ENCODE results near the gene CIRBP. TPM values are rescaled to one million over a fixed set of nuclear protein-coding genes. Genes with fewer than 3 reads are reported as not detected.

Gene CIRBP
- total RNA-seq, 2 donors from 2014 or later: 492 to 644 TPM

DNA sequence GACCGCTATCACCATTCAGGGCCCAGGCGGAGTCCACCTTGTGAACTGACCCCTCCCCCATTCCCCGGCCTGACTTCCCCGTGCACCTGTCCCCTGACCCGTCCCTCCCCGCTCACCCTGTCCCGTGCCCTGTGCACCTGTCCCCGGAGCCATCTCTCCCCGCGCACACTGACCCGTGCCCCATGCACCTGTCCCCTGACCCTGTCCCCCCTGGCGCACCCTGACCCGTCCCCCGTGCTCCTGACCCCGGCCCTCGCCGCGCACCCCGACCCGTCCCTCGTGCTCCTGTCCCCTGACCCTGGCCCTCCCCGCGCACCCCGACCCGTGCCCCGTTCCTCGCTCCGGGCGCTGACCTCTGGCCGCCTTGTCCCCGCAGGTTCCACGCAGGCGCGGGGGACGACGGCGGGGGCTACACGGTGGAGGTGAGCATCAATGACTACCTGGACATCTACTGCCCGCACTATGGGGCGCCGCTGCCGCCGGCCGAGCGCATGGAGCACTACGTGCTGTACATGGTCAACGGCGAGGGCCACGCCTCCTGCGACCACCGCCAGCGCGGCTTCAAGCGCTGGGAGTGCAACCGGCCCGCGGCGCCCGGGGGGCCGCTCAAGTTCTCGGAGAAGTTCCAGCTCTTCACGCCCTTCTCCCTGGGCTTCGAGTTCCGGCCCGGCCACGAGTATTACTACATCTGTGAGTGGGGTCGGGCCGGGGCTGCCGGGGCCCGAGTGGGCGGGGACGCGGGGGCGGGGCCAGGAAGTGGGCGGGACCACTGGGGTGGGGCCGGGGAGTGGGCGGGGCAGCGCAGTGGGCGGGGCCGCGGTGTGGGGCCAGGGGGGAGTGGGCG, 26.3 kb downstream of the CIRBP start:
- peaks cover 17% of the 10 kb centered on the region for H3K27me3 ChIP-seq (replicated peaks; ENCODE audit: insufficient read depth)

DNA sequence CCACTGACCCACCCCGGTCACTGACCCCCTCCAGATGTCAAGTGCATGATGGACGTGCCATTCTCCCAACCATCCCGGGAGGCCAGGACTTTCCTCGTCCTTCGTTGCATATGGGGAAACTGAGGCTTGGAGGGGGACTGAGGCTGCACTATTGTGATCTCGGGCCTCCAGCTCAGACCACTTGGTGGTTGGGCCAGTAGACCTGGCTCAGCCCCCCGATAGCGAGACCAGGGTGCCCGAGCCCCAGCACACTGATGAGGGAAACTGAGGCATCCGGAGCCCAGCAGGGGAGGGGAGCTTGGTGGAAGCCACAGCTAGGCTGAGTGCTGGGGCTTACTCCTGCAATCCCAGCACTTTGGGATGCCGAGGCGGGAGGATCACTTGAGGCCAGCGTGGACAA, 26.9 kb downstream of the CIRBP start:
- H3K9me3 ChIP-seq: no peaks in the 10 kb centered on the region
- H3K4me1 ChIP-seq (ENCODE audit: control insufficient read depth in 1 of 2, low read depth in 2 of 2): peaks cover 4 to 6% of the 10 kb centered on the region in 2 donors
- H3K36me3 ChIP-seq: no peaks in the 10 kb centered on the region
- DNase-seq (ENCODE audit: low spot score) (no peak), ATAC-seq (ENCODE audit: insufficient number of reproducible peaks, low FRiP score, low read depth) (no peak)
- TF ChIP-seq, protein P1, sequence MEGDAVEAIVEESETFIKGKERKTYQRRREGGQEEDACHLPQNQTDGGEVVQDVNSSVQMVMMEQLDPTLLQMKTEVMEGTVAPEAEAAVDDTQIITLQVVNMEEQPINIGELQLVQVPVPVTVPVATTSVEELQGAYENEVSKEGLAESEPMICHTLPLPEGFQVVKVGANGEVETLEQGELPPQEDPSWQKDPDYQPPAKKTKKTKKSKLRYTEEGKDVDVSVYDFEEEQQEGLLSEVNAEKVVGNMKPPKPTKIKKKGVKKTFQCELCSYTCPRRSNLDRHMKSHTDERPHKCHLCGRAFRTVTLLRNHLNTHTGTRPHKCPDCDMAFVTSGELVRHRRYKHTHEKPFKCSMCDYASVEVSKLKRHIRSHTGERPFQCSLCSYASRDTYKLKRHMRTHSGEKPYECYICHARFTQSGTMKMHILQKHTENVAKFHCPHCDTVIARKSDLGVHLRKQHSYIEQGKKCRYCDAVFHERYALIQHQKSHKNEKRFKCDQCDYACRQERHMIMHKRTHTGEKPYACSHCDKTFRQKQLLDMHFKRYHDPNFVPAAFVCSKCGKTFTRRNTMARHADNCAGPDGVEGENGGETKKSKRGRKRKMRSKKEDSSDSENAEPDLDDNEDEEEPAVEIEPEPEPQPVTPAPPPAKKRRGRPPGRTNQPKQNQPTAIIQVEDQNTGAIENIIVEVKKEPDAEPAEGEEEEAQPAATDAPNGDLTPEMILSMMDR (IDR thresholded peaks at IDR 0.05): no peak
- H3K4me3 ChIP-seq: no peak overlapping the region
- peaks cover 17% of the 10 kb centered on the region for H3K27me3 ChIP-seq (replicated peaks; ENCODE audit: insufficient read depth)
- H3K27ac ChIP-seq: no peak overlapping the region

More for the DNA sequence above, 26.3 kb downstream of the CIRBP start:
- Histone ChIP-seq H3K9me3 (no peaks in the 10 kb centered on the region), H3K27ac (no peak overlapping the region), H3K4me1 (ENCODE audit: control insufficient read depth in 1 of 2, low read depth in 2 of 2) (peaks cover 4 to 6% of the 10 kb centered on the region in 2 donors), H3K4me3 (peak overlapping the region; percentile 35), H3K36me3 (no peaks in the 10 kb centered on the region)
- ATAC-seq (ENCODE audit: insufficient number of reproducible peaks, low FRiP score, low read depth) (no peak), DNase-seq (ENCODE audit: low spot score) (no peak)
- TF ChIP-seq, protein P1 (IDR thresholded peaks at IDR 0.05): no peak

DNA sequence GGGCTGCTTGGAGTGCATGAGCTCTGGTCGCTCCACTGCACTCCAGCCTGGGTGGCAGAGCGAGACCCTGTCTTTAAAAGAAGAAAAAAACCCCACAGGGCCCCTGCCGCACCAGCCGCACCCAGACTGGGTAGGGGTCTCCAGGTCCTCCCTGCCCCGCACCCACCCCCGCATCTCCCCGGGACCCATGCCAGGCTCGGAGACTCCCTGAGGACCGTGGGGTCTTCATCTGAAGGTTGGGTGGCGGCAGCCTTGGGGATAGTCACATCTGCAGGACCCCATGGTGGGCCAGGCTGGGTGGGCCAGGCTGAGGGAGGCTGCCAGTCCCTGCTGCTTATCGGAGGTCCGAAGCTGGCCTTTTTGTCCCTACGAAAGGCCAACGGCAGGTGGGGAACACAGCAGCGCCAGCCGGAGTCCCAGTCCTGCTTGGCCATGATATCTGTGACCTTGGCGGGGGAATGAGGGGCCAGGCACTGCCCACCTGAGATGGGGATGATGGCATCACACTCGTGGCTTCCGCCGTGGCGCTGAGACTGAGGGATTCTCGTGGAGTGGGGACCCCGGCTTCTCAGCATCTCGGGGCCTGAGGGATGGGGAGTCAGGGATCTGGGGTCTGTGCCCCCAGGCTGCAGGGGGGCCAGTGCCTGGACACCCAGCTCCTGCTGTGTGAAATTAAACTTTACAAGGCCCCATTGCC, 27.6 kb downstream of the CIRBP start:
- Histone ChIP-seq H3K4me1 (ENCODE audit: control insufficient read depth in 1 of 2, low read depth in 2 of 2) (peaks cover 4 to 6% of the 10 kb centered on the region in 2 donors), H3K9me3 (no peaks in the 10 kb centered on the region), H3K36me3 (no peaks in the 10 kb centered on the region), H3K27me3 (replicated peaks; ENCODE audit: insufficient read depth) (peaks cover 17% of the 10 kb centered on the region), H3K4me3 (no peak overlapping the region), H3K27ac (no peak overlapping the region)
- TF ChIP-seq, protein P1 (IDR thresholded peaks at IDR 0.05): no peak
- ATAC-seq (ENCODE audit: insufficient number of reproducible peaks, low FRiP score, low read depth): no peak
- no peak for DNase-seq (ENCODE audit: low spot score)

DNA sequence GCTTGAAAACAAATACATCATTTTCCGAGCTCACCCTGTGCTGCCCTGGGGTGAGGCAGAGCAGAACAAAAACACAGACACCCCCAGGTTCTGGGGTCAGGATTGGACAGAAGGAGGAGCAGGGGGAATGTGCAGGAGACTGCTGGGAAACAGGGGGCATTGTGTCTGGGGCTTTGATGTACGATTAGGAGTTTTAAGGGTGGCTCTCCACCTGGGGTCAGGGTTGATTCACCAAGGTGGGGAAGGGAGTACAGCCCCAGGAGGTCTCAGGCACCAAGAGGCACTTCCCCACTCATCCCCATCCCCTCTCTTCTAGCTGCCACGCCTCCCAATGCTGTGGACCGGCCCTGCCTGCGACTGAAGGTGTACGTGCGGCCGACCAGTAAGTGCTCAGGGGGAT, 29.1 kb downstream of the CIRBP start:
- TF ChIP-seq, protein P1 (IDR thresholded peaks at IDR 0.05): no peak
- no peak overlapping the region for H3K27ac ChIP-seq
- peaks cover 17% of the 10 kb centered on the region for H3K27me3 ChIP-seq (replicated peaks; ENCODE audit: insufficient read depth)
- H3K9me3 ChIP-seq: no peaks in the 10 kb centered on the region
- ATAC-seq (ENCODE audit: insufficient number of reproducible peaks, low FRiP score, low read depth) (no peak), DNase-seq (ENCODE audit: low spot score) (no peak)
- H3K4me1 ChIP-seq (ENCODE audit: control insufficient read depth in 1 of 2, low read depth in 2 of 2): peaks cover 4 to 6% of the 10 kb centered on the region in 2 donors
- H3K36me3 ChIP-seq: no peaks in the 10 kb centered on the region
- H3K4me3 ChIP-seq: no peak overlapping the region

DNA sequence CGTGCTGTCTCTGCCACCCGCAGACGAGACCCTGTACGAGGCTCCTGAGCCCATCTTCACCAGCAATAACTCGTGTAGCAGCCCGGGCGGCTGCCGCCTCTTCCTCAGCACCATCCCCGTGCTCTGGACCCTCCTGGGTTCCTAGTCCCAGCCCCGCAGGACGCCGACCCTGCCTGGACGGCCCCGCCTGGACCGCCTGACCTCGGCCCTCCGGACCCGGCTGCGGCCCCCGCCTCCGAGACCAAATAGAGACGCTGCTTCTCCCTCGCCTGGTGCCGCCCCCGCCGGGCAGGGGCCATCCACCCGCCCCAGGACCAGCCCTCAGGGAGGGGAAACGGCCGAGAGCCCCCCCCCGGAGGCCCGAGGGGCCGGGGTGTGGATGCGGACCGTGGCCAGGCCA, 30.7 kb downstream of the CIRBP start:
- H3K9me3 ChIP-seq: no peaks in the 10 kb centered on the region
- peaks cover 7% of the 10 kb centered on the region for H3K27me3 ChIP-seq (replicated peaks; ENCODE audit: insufficient read depth)
- no peaks in the 10 kb centered on the region for H3K36me3 ChIP-seq
- H3K4me1 ChIP-seq (ENCODE audit: control insufficient read depth in 1 of 2, low read depth in 2 of 2): peaks cover 4 to 6% of the 10 kb centered on the region in 2 donors
- H3K4me3 ChIP-seq: no peak overlapping the region
- ATAC-seq (ENCODE audit: insufficient number of reproducible peaks, low FRiP score, low read depth) (no peak), DNase-seq (ENCODE audit: low spot score) (no peak)
- H3K27ac ChIP-seq: no peak overlapping the region
- TF ChIP-seq, protein P1 (IDR thresholded peaks at IDR 0.05): no peak
